K562 (cell line): Measurements from ENCODE around the gene CNOT11.

Experiments used
- CREM ChIP-seq: IDR thresholded peaks from 2 replicates; pipeline ENCODE4 v1.6.1; 2014; ENCODE audit warnings: antibody characterized with exemption, low read depth
- PHB ChIP-seq: fragments of 250-450 bp; sonication (Bioruptor Pico); IDR thresholded peaks from 2 replicates; pipeline ENCODE4 v1.5.0; 2021
- POLR2A ChIP-seq: fragments of 450-650 bp; conservative IDR thresholded peaks from 2 replicates; pipeline ENCODE4 v1.6.1; 2016
- POLR2G ChIP-seq: fragments of 200-400 bp; formaldehyde crosslinking; IDR thresholded peaks from 2 replicates; pipeline ENCODE4 v1.6.1; 2017; ENCODE audit warnings: low read depth, mild to moderate bottlenecking, antibody characterized with exemption, low read length, moderate library complexity
- TF ChIP-seq, protein P1 (sequence below), 2 experiments: fragments of 450-650 bp; formaldehyde crosslinking in 1 of 2; IDR thresholded peaks; 2 replicates each; pipeline versions ENCODE4 v1.4.0 to v1.6.1; 2014 to 2020; ENCODE audit warnings: mild to moderate bottlenecking in 2 of 2, borderline replicate concordance in 1 of 2, low read depth in 1 of 2

DNA sequence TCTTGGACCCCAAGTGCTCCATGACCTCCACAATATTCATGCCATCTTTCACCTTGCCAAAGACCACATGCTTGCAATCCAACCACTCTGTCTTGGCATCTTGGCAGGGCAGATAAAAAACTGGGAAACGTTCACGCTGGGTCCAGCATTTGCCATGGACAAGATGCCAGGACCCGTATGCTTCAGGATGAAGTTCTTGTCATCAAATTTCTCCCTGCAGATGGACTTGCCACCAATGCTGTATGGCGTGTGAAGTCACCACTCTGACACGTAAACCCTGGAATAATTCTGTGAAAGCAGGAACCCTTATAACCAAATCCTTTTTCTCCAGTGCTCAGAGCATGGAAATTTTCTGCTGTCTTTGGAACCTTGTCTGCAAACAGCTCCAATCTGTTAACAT, 21.5 kb downstream of the CNOT11 start:
- TF ChIP-seq CREM (no peak), POLR2G (no peak), POLR2A (no peak), PHB (CRISPR knock-in tag) (no peak)
- TF ChIP-seq, protein P1, sequence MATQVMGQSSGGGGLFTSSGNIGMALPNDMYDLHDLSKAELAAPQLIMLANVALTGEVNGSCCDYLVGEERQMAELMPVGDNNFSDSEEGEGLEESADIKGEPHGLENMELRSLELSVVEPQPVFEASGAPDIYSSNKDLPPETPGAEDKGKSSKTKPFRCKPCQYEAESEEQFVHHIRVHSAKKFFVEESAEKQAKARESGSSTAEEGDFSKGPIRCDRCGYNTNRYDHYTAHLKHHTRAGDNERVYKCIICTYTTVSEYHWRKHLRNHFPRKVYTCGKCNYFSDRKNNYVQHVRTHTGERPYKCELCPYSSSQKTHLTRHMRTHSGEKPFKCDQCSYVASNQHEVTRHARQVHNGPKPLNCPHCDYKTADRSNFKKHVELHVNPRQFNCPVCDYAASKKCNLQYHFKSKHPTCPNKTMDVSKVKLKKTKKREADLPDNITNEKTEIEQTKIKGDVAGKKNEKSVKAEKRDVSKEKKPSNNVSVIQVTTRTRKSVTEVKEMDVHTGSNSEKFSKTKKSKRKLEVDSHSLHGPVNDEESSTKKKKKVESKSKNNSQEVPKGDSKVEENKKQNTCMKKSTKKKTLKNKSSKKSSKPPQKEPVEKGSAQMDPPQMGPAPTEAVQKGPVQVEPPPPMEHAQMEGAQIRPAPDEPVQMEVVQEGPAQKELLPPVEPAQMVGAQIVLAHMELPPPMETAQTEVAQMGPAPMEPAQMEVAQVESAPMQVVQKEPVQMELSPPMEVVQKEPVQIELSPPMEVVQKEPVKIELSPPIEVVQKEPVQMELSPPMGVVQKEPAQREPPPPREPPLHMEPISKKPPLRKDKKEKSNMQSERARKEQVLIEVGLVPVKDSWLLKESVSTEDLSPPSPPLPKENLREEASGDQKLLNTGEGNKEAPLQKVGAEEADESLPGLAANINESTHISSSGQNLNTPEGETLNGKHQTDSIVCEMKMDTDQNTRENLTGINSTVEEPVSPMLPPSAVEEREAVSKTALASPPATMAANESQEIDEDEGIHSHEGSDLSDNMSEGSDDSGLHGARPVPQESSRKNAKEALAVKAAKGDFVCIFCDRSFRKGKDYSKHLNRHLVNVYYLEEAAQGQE (IDR thresholded peaks at IDR 0.05; ENCODE audit: borderline replicate concordance) = no peak
- TF ChIP-seq, protein P1 (CRISPR knock-in tag; IDR thresholded peaks at IDR 0.05; ENCODE audit: low read depth) = no peak
